ENCODE results near the gene GNPTG. TPM values are rescaled to one million over a fixed set of nuclear protein-coding genes. Genes with fewer than 3 reads are reported as not detected.
A peak's percentile ranks its signal among the peaks of the same experiment; 100 is the strongest.

Gene GNPTG
- total and polyA plus RNA-seq, 2 donors (not counting 1 experiment from before 2014, with no cell fraction given): 76.0 to 109 TPM

- no peak overlapping the region for H2AFZ ChIP-seq (ENCODE audit: insufficient read depth, low read depth, low read length, poor library complexity, severe bottlenecking)
- no peaks in the 10 kb centered on the region for H3K9me3 Mint-ChIP-seq (ENCODE audit: insufficient read depth)
- H4K20me1 ChIP-seq (ENCODE audit: control insufficient read depth, insufficient read depth, low read length, poor library complexity, severe bottlenecking): peaks cover 28% of the 10 kb centered on the region
- H3K4me3 Mint-ChIP-seq: peak overlapping the region; percentile 8
- CTCF ChIA-PET: interaction anchor here (1.1 kb wide), 1 partner anchor 12 kb away, joined by 3 read pairs; no protein-coding TSS in a partner anchor
- intact Hi-C loops (cut with micrococcal nuclease): loop anchor here (10.0 kb wide), 1 partner anchor 270 kb away; the partner anchor contains the start of genes CRAMP1 and IFT140
- peaks cover 23% of the 10 kb centered on the region for H3K4me1 Mint-ChIP-seq
- no peak overlapping the region for H3K4me2 ChIP-seq (replicated peaks; ENCODE audit: low read depth, low read length, poor library complexity, severe bottlenecking)
- POLR2A ChIA-PET: interaction anchor here (0.6 kb wide), 1 partner anchor 361 kb away, joined by 5 read pairs; no protein-coding TSS in a partner anchor
- H3K27ac Mint-ChIP-seq: peak overlapping the region; percentile 32
- H3K9me3 ChIP-seq (ENCODE audit: control extremely low read depth in 1 of 3, control insufficient read depth in 2 of 3, insufficient read depth in 1 of 3, low read length in 2 of 3): peaks cover 0 to 3% (median 0%) of the 10 kb centered on the region in 3 donors
- H3K79me2 ChIP-seq (ENCODE audit: control insufficient read depth, insufficient read depth, low read length): no peaks in the 10 kb centered on the region
- H3K27me3 Mint-ChIP-seq: no peaks in the 10 kb centered on the region
- TF ChIP-seq CTCF (IDR thresholded peaks at IDR 0.05) (no peak), EZH2 (IDR thresholded peaks at IDR 0.05; ENCODE audit: borderline replicate concordance, insufficient read depth, low read depth, low read length, poor library complexity, severe bottlenecking) (no peak)
- peaks cover 0 to 16% of the 10 kb centered on the region in 2 experiments for H3K36me3 ChIP-seq (replicated peaks in 1 of 2; ENCODE audit: control extremely low read depth in 1 of 2, control insufficient read depth in 1 of 2, extremely low read depth in 1 of 2, insufficient read depth in 2 of 2, low read length in 1 of 2)
- ATAC-seq (ENCODE audit: low read depth): no peak
- no peak for DNase-seq
- H3K4me1 ChIP-seq (ENCODE audit: control insufficient read depth in 2 of 2, insufficient read depth in 2 of 2, low read length in 2 of 2): peaks cover 16 to 26% of the 10 kb centered on the region in 2 donors
- no peak overlapping the region for H3K4me3 ChIP-seq (ENCODE audit: control extremely low read depth in 1 of 5, extremely low read depth in 1 of 5, insufficient read depth in 1 of 5, low read depth in 2 of 5, low read length in 4 of 5)
- no peak overlapping the region for H3K9ac ChIP-seq (ENCODE audit: low read length)
- 91% methylated on average over 14 of the region's 14 CpGs for WGBS (ENCODE audit: insufficient coverage)
- no peaks in the 10 kb centered on the region for H3K27me3 ChIP-seq (replicated peaks in 1 of 4; ENCODE audit: control extremely low read depth in 1 of 4, control insufficient read depth in 3 of 4, insufficient read depth in 4 of 4, low read length in 3 of 4)
- no peak overlapping the region for H3K27ac ChIP-seq (ENCODE audit: low read length in 2 of 2)
Measured at GRCh38 chr16:1344499-1344898, 7.2 kb upstream of the GNPTG start.

GRCh38 chr16:1345087-1345486 lies 6.6 kb upstream of the GNPTG start:
- peaks cover 25% of the 10 kb centered on the region for H3K4me1 Mint-ChIP-seq
- Histone ChIP-seq H3K9ac (ENCODE audit: low read length) (no peak overlapping the region), H3K4me1 (ENCODE audit: control insufficient read depth in 2 of 2, insufficient read depth in 2 of 2, low read length in 2 of 2) (peaks cover 16 to 27% of the 10 kb centered on the region in 2 donors), H3K79me2 (ENCODE audit: control insufficient read depth, insufficient read depth, low read length) (no peaks in the 10 kb centered on the region), H2AFZ (ENCODE audit: insufficient read depth, low read depth, low read length, poor library complexity, severe bottlenecking) (no peak overlapping the region), H3K27ac (ENCODE audit: low read length in 2 of 2) (no peak overlapping the region), H3K27me3 (replicated peaks in 1 of 4; ENCODE audit: control extremely low read depth in 1 of 4, control insufficient read depth in 3 of 4, insufficient read depth in 4 of 4, low read length in 3 of 4) (no peaks in the 10 kb centered on the region), H3K4me3 (ENCODE audit: control extremely low read depth in 1 of 5, extremely low read depth in 1 of 5, insufficient read depth in 1 of 5, low read depth in 2 of 5, low read length in 4 of 5) (no peak overlapping the region), H3K9me3 (ENCODE audit: control extremely low read depth in 1 of 3, control insufficient read depth in 2 of 3, insufficient read depth in 1 of 3, low read length in 2 of 3) (no peaks in the 10 kb centered on the region), H4K20me1 (ENCODE audit: control insufficient read depth, insufficient read depth, low read length, poor library complexity, severe bottlenecking) (peaks cover 30% of the 10 kb centered on the region), H3K4me2 (replicated peaks; ENCODE audit: low read depth, low read length, poor library complexity, severe bottlenecking) (no peak overlapping the region), H3K36me3 (replicated peaks in 1 of 2; ENCODE audit: control extremely low read depth in 1 of 2, control insufficient read depth in 1 of 2, extremely low read depth in 1 of 2, insufficient read depth in 2 of 2, low read length in 1 of 2) (peaks cover 0 to 22% of the 10 kb centered on the region in 2 experiments)
- DNase-seq (no peak), ATAC-seq (ENCODE audit: low read depth) (no peak)
- no peak for TF ChIP-seq EZH2 (IDR thresholded peaks at IDR 0.05; ENCODE audit: borderline replicate concordance, insufficient read depth, low read depth, low read length, poor library complexity, severe bottlenecking)
- no peak for TF ChIP-seq CTCF (IDR thresholded peaks at IDR 0.05)
- intact Hi-C loops (cut with micrococcal nuclease): loop anchor here (10.0 kb wide), 1 partner anchor 270 kb away; the partner anchor contains the start of genes CRAMP1 and IFT140
- H3K9me3 Mint-ChIP-seq (ENCODE audit: insufficient read depth): no peaks in the 10 kb centered on the region
- H3K27ac Mint-ChIP-seq: no peak overlapping the region
- 81% methylated on average over 9 of the region's 11 CpGs for WGBS (ENCODE audit: insufficient coverage)
- CTCF ChIA-PET: interaction anchor here (1.1 kb wide), 1 partner anchor 13 kb away, joined by 3 read pairs; no protein-coding TSS in a partner anchor
- no peak overlapping the region for H3K4me3 Mint-ChIP-seq
- POLR2A ChIA-PET: interaction anchor here (0.6 kb wide), 1 partner anchor 360 kb away, joined by 5 read pairs; no protein-coding TSS in a partner anchor
- H3K27me3 Mint-ChIP-seq: no peaks in the 10 kb centered on the region
